ENCODE measurements around the gene NAV1.

DNA sequence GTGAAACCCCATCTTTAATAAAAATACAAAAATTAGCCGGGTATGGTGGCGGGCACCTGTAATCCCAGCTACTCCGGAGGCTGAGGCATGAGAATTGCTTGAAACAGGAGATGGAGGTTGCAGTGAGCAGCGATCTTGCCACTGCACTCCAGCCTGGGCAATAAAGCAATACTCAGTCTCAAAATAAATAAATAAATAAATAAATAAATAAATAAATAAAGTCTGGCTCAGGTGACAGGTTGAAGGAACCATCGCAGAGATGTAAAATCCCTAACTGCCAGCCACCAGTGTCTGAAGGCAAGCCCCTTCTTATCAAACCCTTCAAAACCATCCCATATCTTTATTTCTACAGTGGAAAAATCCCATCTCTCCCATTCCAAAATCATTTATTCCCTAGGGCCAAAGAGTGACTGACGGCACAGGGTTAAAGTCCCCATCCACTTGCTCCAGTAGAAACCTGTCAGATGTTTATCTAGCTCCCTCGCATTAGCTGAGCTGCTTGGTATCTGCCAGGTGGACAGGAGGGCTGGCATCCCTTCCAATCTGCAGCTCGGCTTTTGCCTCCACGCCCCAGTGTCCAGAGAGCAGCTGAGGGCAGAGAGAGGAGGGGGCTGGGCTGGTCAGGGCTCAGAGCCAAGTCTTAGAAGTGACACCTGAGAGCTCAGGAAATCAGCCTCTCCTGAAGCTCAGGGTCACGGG is 37.0 kb upstream of the NAV1 start:
- TF ChIP-seq CTCF (IDR thresholded peaks at IDR 0.05), result no peak
- TF ChIP-seq POLR2A (IDR thresholded peaks at IDR 0.05), result no peak
- peak; percentile 42 for TF ChIP-seq POLR2AphosphoS5 (IDR thresholded peaks at IDR 0.05)
